Measurements from ENCODE around the gene EMC7.
"Not testable (repeated sequence)": the region's sequence is repeated elsewhere in the genome, so short reads cannot be mapped to it uniquely, and the experiment has no call there.

The EMC7 gene

DNA sequence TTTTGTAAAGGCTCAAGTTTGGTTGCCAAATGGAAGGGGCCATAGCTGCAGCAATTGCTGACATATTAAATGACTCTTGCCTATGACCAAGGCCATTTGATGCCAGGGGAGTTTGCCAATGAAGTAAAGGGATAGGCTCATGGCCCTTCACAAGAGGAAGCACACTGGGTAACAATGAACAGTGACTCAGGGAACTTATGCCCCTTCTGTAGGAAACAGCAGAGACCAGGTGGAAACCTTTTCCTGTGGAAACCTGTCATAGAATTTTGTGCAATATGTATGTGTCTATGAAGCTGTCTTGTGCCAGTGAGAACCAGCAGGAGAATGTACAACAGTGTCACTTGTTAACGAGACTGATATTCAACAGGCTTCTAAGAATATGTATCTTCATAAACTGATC, 37.2 kb downstream of the EMC7 start:
- Histone ChIP-seq H3K9me3 (ENCODE audit: insufficient read depth, low read length) (no peaks in the 10 kb centered on the region), H3K27me3 (ENCODE audit: insufficient read depth, insufficient read length) (no peaks in the 10 kb centered on the region), H3K4me1 (ENCODE audit: insufficient read depth, insufficient read length) (no peaks in the 10 kb centered on the region), H3K36me3 (ENCODE audit: insufficient read depth, insufficient read length, low read length) (no peaks in the 10 kb centered on the region), H3K9ac (ENCODE audit: insufficient read length, low read depth) (no peak overlapping the region), H3K4me3 (ENCODE audit: insufficient read length, low read depth) (no peak overlapping the region)
- DNase-seq (ENCODE audit: low read depth, low spot score): no peak
- TF ChIP-seq YY1 (IDR thresholded peaks at IDR 0.05; ENCODE audit: insufficient read depth, insufficient read length) (no peak), ZNF274 (IDR thresholded peaks at IDR 0.05; ENCODE audit: low read depth, low read length) (no peak), SUZ12 (IDR thresholded peaks at IDR 0.05; ENCODE audit: extremely low read depth, insufficient read depth, insufficient read length) (no peak)

DNA sequence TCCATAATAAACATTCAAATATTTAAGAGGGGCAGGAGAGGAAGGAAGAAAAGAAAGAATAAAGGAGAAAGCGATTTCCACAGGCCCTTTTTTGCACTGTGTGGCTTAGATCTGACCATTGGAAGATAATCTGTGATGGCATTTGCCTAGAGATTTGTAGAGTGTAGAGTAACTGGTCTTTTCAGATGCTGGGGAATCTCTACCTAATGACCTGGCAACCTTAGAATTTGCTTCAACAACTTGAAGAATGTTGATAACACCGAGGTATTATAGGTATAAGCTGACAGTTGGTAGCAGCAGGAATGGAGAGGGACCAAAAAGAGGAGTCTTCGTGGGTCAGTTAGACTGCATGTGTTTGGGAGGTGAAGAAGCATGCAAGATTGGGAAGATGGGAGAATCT, 41.7 kb downstream of the EMC7 start:
- H3K9me3 ChIP-seq (ENCODE audit: insufficient read depth, low read length): no peaks in the 10 kb centered on the region
- no peak overlapping the region for H3K4me3 ChIP-seq (ENCODE audit: insufficient read length, low read depth)
- TF ChIP-seq SUZ12 (IDR thresholded peaks at IDR 0.05; ENCODE audit: extremely low read depth, insufficient read depth, insufficient read length): no peak
- no peak for TF ChIP-seq ZNF274 (IDR thresholded peaks at IDR 0.05; ENCODE audit: low read depth, low read length)
- TF ChIP-seq YY1 (IDR thresholded peaks at IDR 0.05; ENCODE audit: insufficient read depth, insufficient read length): no peak
- H3K27me3 ChIP-seq (ENCODE audit: insufficient read depth, insufficient read length): no peaks in the 10 kb centered on the region
- no peaks in the 10 kb centered on the region for H3K36me3 ChIP-seq (ENCODE audit: insufficient read depth, insufficient read length, low read length)
- DNase-seq (ENCODE audit: low read depth, low spot score): no peak
- no peaks in the 10 kb centered on the region for H3K4me1 ChIP-seq (ENCODE audit: insufficient read depth, insufficient read length)
- H3K9ac ChIP-seq (ENCODE audit: insufficient read length, low read depth): no peak overlapping the region

GRCh38 chr15:34059476-34059875, 42.2 kb downstream of the EMC7 start:
- Histone ChIP-seq H3K27me3 (ENCODE audit: insufficient read depth, insufficient read length) (no peaks in the 10 kb centered on the region), H3K9ac (ENCODE audit: insufficient read length, low read depth) (no peak overlapping the region), H3K9me3 (ENCODE audit: insufficient read depth, low read length) (no peaks in the 10 kb centered on the region), H3K4me3 (ENCODE audit: insufficient read length, low read depth) (no peak overlapping the region), H3K4me1 (ENCODE audit: insufficient read depth, insufficient read length) (no peaks in the 10 kb centered on the region), H3K36me3 (ENCODE audit: insufficient read depth, insufficient read length, low read length) (no peaks in the 10 kb centered on the region)
- no peak for TF ChIP-seq ZNF274 (IDR thresholded peaks at IDR 0.05; ENCODE audit: low read depth, low read length)
- no peak for DNase-seq (ENCODE audit: low read depth, low spot score)

GRCh38 chr15:34056911-34057310, 44.8 kb downstream of the EMC7 start:
- TF ChIP-seq ZNF274 (IDR thresholded peaks at IDR 0.05; ENCODE audit: low read depth, low read length) (no peak), SUZ12 (IDR thresholded peaks at IDR 0.05; ENCODE audit: extremely low read depth, insufficient read depth, insufficient read length) (no peak), YY1 (IDR thresholded peaks at IDR 0.05; ENCODE audit: insufficient read depth, insufficient read length) (no peak)
- H3K27me3 ChIP-seq (ENCODE audit: insufficient read depth, insufficient read length): no peaks in the 10 kb centered on the region
- no peaks in the 10 kb centered on the region for H3K9me3 ChIP-seq (ENCODE audit: insufficient read depth, low read length)
- no peaks in the 10 kb centered on the region for H3K4me1 ChIP-seq (ENCODE audit: insufficient read depth, insufficient read length)
- no peak overlapping the region for H3K9ac ChIP-seq (ENCODE audit: insufficient read length, low read depth)
- no peak for DNase-seq (ENCODE audit: low read depth, low spot score)
- H3K36me3 ChIP-seq (ENCODE audit: insufficient read depth, insufficient read length, low read length): no peaks in the 10 kb centered on the region
- H3K4me3 ChIP-seq (ENCODE audit: insufficient read length, low read depth): no peak overlapping the region

DNA sequence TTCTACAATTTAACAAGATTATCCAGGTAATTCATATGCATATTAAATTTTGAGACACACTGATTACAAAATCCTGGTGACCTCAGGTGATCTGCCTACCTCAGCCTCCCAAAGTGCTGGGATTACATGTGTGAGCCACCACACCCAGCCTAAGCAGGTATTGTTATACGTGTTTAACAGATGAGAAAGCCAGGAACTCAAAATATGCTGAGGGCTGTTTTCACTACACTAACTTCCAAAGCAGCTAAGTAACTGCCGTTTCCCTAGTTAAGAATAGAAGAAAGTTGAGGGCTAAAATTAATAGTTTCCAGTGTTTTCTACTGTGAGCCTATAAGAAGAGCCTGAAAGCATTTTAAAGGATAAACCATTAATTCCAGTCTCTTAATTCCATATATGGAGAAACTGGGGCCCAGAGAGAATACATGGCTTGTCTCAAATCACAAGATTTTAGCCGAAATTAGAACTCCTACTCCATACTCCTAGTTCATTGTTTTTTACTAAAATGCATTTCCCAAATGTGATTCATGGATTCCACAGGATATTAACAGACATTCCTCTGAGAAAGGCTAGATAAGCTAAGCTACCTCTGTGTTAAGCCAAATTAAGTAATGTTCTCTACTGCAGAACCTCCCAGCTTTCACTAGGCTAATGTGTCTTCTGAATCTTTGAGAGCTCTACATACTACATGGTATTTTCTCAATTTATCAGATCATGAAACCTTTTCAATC, 45.6 kb downstream of the EMC7 start:
- Histone ChIP-seq H3K9ac (ENCODE audit: insufficient read length, low read depth) (no peak overlapping the region), H3K9me3 (ENCODE audit: insufficient read depth, low read length) (no peaks in the 10 kb centered on the region), H3K27me3 (ENCODE audit: insufficient read depth, insufficient read length) (no peaks in the 10 kb centered on the region), H3K36me3 (ENCODE audit: insufficient read depth, insufficient read length, low read length) (no peaks in the 10 kb centered on the region), H3K4me1 (ENCODE audit: insufficient read depth, insufficient read length) (no peaks in the 10 kb centered on the region), H3K4me3 (ENCODE audit: insufficient read length, low read depth) (no peak overlapping the region)
- no peak for TF ChIP-seq YY1 (IDR thresholded peaks at IDR 0.05; ENCODE audit: insufficient read depth, insufficient read length)
- no peak for TF ChIP-seq SUZ12 (IDR thresholded peaks at IDR 0.05; ENCODE audit: extremely low read depth, insufficient read depth, insufficient read length)
- no peak for TF ChIP-seq ZNF274 (IDR thresholded peaks at IDR 0.05; ENCODE audit: low read depth, low read length)
- DNase-seq (ENCODE audit: low read depth, low spot score): no peak

DNA sequence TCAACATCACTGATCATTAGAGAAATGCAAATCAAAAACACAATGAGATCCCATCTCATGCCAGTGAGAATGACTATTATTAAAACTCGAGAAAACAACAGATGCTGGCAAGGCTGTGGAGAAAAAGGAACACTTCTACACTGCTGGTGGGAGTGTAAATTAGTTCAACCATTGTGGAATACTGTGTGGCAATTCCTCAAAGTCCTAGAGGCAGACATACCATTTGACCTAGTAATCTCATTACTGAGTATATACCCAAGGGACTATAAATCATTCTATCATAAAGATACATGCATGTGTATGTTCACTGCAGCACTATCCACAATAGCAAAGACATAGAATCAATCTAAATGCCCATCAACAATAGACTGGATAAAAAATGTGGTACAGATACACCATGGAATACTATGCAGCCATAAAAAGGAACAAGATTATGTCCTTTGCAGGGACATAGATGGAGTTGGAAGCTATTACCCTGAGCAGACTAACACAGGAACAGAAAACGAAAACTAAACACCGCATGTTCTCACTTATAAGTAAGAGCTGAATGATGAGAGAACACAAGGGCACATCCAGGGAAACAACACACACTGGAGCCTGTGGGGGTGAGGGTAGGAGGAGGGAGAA, 47.5 kb downstream of the EMC7 start:
- DNase-seq (ENCODE audit: low read depth, low spot score): no peak
- TF ChIP-seq ZNF274 (IDR thresholded peaks at IDR 0.05; ENCODE audit: low read depth, low read length) (no peak), YY1 (IDR thresholded peaks at IDR 0.05; ENCODE audit: insufficient read depth, insufficient read length) (no peak), SUZ12 (IDR thresholded peaks at IDR 0.05; ENCODE audit: extremely low read depth, insufficient read depth, insufficient read length) (no peak)
- Histone ChIP-seq H3K9me3 (ENCODE audit: insufficient read depth, low read length) (0 out of 2 replicates have a peak, but pooled peaks cover 11% of the 10 kb centered on the region), H3K9ac (ENCODE audit: insufficient read length, low read depth) (no peak overlapping the region), H3K4me3 (ENCODE audit: insufficient read length, low read depth) (no peak overlapping the region), H3K27me3 (ENCODE audit: insufficient read depth, insufficient read length) (no peaks in the 10 kb centered on the region), H3K36me3 (ENCODE audit: insufficient read depth, insufficient read length, low read length) (no peaks in the 10 kb centered on the region), H3K4me1 (ENCODE audit: insufficient read depth, insufficient read length) (no peaks in the 10 kb centered on the region)

GRCh38 chr15:34050385-34050784, 51.3 kb downstream of the EMC7 start:
- H3K36me3 ChIP-seq (ENCODE audit: insufficient read depth, insufficient read length, low read length); H3K27me3 ChIP-seq (ENCODE audit: insufficient read depth, insufficient read length); H3K4me1 ChIP-seq (ENCODE audit: insufficient read depth, insufficient read length); DNase-seq (ENCODE audit: low read depth, low spot score); H3K4me3 ChIP-seq (ENCODE audit: insufficient read length, low read depth); H3K9ac ChIP-seq (ENCODE audit: insufficient read length, low read depth): not testable (repeated sequence)
- H3K9me3 ChIP-seq (ENCODE audit: insufficient read depth, low read length): 0 out of 2 replicates have a peak, but pooled peaks cover 11% of the 10 kb centered on the region

Measured in NT2/D1 (cell line).